ENCODE results near the gene EPHA10. TPM values are rescaled to one million over a fixed set of nuclear protein-coding genes. Genes with fewer than 3 reads are reported as not detected.

EPHA10 gene
- total RNA-seq, 1 experiment from 2014 or later: 7.6 TPM

DNA sequence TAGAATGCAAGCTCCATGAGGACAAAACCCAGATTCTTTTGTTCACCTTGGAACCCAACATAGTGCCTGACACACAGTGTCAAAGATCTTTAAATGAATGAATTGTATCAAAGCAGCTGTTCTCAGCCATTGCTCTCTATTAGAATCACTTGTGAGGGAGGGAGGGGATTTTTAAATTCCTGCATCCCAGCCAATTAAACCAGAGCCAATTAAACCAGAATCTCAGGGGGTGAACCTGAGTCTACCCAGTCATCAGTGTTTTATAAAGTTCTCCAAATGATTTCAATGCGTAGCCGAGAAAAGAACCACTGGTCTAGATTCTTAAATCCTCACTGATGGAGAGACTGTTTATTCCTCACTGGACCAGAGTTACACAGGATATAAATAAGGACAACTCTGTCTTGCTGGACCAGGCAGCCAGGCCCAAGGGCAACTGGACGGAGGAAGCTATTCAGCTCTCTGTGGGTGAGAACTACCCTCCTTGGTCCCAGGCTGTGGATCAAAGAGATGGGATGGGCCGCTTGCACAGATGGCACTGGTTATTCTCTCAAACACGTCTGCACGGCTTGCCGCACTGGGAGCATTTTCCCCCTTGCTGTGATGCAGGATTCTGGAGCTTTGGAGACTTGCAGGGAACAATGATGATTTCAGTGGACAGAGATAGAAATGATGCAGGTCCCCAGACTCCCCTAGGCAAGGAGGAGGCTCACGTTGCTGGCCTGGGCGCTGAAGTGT lies 92.6 kb downstream of the EPHA10 start:
- Histone ChIP-seq H3K27ac (no peak overlapping the region), H3K4me1 (replicated peaks; ENCODE audit: insufficient read depth) (no peaks in the 10 kb centered on the region), H3K9me2 (ENCODE audit: insufficient read depth) (no peaks in the 10 kb centered on the region), H3F3A (ENCODE audit: insufficient read depth, low read depth) (no peaks in the 10 kb centered on the region), H3K27me3 (ENCODE audit: insufficient read depth, low read depth) (peaks cover 57% of the 10 kb centered on the region), H3K36me3 (ENCODE audit: low read depth) (no peaks in the 10 kb centered on the region), H3K9me3 (ENCODE audit: insufficient read depth, low read depth) (no peaks in the 10 kb centered on the region), H3K4me3 (no peak overlapping the region), H4K20me1 (ENCODE audit: insufficient read depth) (no peaks in the 10 kb centered on the region), H2AFZ (no peak overlapping the region), H3K79me2 (ENCODE audit: low read depth) (no peaks in the 10 kb centered on the region), H3K4me2 (no peak overlapping the region)
- no peak for TF ChIP-seq EZH2 (IDR thresholded peaks at IDR 0.05; ENCODE audit: low read depth)
- TF ChIP-seq, protein P1, sequence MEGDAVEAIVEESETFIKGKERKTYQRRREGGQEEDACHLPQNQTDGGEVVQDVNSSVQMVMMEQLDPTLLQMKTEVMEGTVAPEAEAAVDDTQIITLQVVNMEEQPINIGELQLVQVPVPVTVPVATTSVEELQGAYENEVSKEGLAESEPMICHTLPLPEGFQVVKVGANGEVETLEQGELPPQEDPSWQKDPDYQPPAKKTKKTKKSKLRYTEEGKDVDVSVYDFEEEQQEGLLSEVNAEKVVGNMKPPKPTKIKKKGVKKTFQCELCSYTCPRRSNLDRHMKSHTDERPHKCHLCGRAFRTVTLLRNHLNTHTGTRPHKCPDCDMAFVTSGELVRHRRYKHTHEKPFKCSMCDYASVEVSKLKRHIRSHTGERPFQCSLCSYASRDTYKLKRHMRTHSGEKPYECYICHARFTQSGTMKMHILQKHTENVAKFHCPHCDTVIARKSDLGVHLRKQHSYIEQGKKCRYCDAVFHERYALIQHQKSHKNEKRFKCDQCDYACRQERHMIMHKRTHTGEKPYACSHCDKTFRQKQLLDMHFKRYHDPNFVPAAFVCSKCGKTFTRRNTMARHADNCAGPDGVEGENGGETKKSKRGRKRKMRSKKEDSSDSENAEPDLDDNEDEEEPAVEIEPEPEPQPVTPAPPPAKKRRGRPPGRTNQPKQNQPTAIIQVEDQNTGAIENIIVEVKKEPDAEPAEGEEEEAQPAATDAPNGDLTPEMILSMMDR (conservative IDR thresholded peaks at IDR 0.05): no peak
- intact Hi-C loops (cut with micrococcal nuclease; ENCODE audit: unreplicated experiment): no loop called here
- ChIA-PET CTCF (no interaction called here), POLR2A (ENCODE audit: unreplicated experiment) (no interaction called here)
- no peak for DNase-seq
- no TSS peak for BruUV-seq (replicated peaks)

- no peak overlapping the region for H3K4me3 ChIP-seq
- no peaks in the 10 kb centered on the region for H3F3A ChIP-seq (ENCODE audit: insufficient read depth, low read depth)
- POLR2A ChIA-PET (ENCODE audit: unreplicated experiment): no interaction called here
- no peak for DNase-seq
- intact Hi-C loops (cut with micrococcal nuclease; ENCODE audit: unreplicated experiment): no loop called here
- peaks cover 67% of the 10 kb centered on the region for H3K27me3 ChIP-seq (ENCODE audit: insufficient read depth, low read depth)
- no peaks in the 10 kb centered on the region for H3K9me3 ChIP-seq (ENCODE audit: insufficient read depth, low read depth)
- no peak overlapping the region for H3K27ac ChIP-seq
- no peak overlapping the region for H3K4me2 ChIP-seq
- no peaks in the 10 kb centered on the region for H3K79me2 ChIP-seq (ENCODE audit: low read depth)
- CTCF ChIA-PET: no interaction called here
- TF ChIP-seq, protein P1 (conservative IDR thresholded peaks at IDR 0.05): no peak
- TF ChIP-seq EZH2 (IDR thresholded peaks at IDR 0.05; ENCODE audit: low read depth): no peak
- H3K4me1 ChIP-seq (replicated peaks; ENCODE audit: insufficient read depth): no peaks in the 10 kb centered on the region
- no peaks in the 10 kb centered on the region for H4K20me1 ChIP-seq (ENCODE audit: insufficient read depth)
- H3K9me2 ChIP-seq (ENCODE audit: insufficient read depth): no peaks in the 10 kb centered on the region
- no TSS peak for BruUV-seq (replicated peaks)
- H3K36me3 ChIP-seq (ENCODE audit: low read depth): no peaks in the 10 kb centered on the region
- H2AFZ ChIP-seq: no peak overlapping the region
These were observed 93.7 kb downstream of the EPHA10 start for GRCh38 chr1:37671261-37671660.

DNA sequence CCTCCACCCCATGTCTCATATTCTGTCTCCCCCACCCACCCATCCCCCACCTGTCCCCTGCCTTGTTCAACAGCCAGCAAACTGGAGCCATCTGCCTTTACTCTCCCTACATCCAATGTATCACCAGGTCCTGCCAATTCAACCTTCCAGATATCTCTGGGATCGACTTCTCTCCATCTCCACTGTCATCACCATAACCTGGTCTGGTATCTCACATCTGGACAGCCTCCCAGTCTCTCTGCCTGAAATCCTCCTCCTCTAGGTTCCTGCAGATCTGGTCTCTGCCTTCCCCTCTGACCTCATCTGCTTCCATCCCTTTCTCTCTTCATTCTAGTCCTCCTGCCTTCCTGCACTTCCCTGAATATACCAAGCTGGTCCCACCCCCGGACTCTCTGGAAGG lies 94.8 kb downstream of the EPHA10 start:
- Histone ChIP-seq H3K27me3 (ENCODE audit: insufficient read depth, low read depth) (peaks cover 76% of the 10 kb centered on the region), H3K36me3 (ENCODE audit: low read depth) (no peaks in the 10 kb centered on the region), H2AFZ (no peak overlapping the region), H3K4me1 (replicated peaks; ENCODE audit: insufficient read depth) (no peaks in the 10 kb centered on the region), H3K9me3 (ENCODE audit: insufficient read depth, low read depth) (no peaks in the 10 kb centered on the region), H3K4me3 (no peak overlapping the region), H3K27ac (no peak overlapping the region), H3K9me2 (ENCODE audit: insufficient read depth) (no peaks in the 10 kb centered on the region), H4K20me1 (ENCODE audit: insufficient read depth) (no peaks in the 10 kb centered on the region), H3K79me2 (ENCODE audit: low read depth) (no peaks in the 10 kb centered on the region), H3F3A (ENCODE audit: insufficient read depth, low read depth) (no peaks in the 10 kb centered on the region), H3K4me2 (no peak overlapping the region)
- ChIA-PET POLR2A (ENCODE audit: unreplicated experiment) (no interaction called here), CTCF (no interaction called here)
- intact Hi-C loops (cut with micrococcal nuclease; ENCODE audit: unreplicated experiment): no loop called here
- TF ChIP-seq EZH2 (IDR thresholded peaks at IDR 0.05; ENCODE audit: low read depth): no peak
- TF ChIP-seq, protein P1 (conservative IDR thresholded peaks at IDR 0.05): no peak
- DNase-seq: no peak
- BruUV-seq (replicated peaks): no TSS peak
